SJSA1 (cell line): Measurements from ENCODE around the gene GARRE1. TPM values are rescaled to one million over a fixed set of nuclear protein-coding genes. Genes with fewer than 3 reads are reported as not detected.
A peak's percentile ranks its signal among the peaks of the same experiment; 100 is the strongest.

Experiments
- DNase-seq, 2 experiments: peaks; one replicate each; pipeline ENCODE4 v3.0.0-alpha.2; 2015 to 2020; ENCODE audit warnings: low spot score in 2 of 2, low read depth in 1 of 2
- H3K27ac ChIP-seq: fragments of 250-450 bp; sonication (Bioruptor Pico); 2 replicates; pipeline ENCODE4 v1.5.1; 2020; ENCODE audit warnings: mild to moderate bottlenecking, moderate library complexity
- H3K27me3 ChIP-seq: fragments of 250-450 bp; sonication (Bioruptor Pico); replicated peaks from 2 replicates; pipeline ENCODE4 v1.5.1; 2020; ENCODE audit warnings: mild to moderate bottlenecking, moderate library complexity
- H3K36me3 ChIP-seq: fragments of 250-450 bp; sonication (Bioruptor Pico); 2 replicates; pipeline ENCODE4 v1.5.1; 2020; ENCODE audit warnings: mild to moderate bottlenecking
- H3K4me1 ChIP-seq: fragments of 250-450 bp; sonication (Bioruptor Pico); replicated peaks from 2 replicates; pipeline ENCODE4 v1.6.1; 2021; ENCODE audit warnings: mild to moderate bottlenecking
- H3K4me3 ChIP-seq: fragments of 250-450 bp; sonication (Bioruptor Pico); 2 replicates; pipeline ENCODE4 v1.5.1; 2020; ENCODE audit warnings: mild to moderate bottlenecking
- H3K9me3 ChIP-seq: fragments of 250-450 bp; sonication (Bioruptor Pico); replicated peaks from 2 replicates; pipeline ENCODE4 v1.5.1; 2020; ENCODE audit warnings: mild to moderate bottlenecking
- total RNA-seq: library from RNA; depleted of rRNA; stranded (reverse); fragments of >200 nt; shearing (Covaris generic); gene quantifications from 2 replicates; pipeline ENCODE4 v1.2.3, GENCODE V29; 2014

GARRE1 gene
- total RNA-seq, 1 experiment from 2014 or later = 20.7 TPM

DNA sequence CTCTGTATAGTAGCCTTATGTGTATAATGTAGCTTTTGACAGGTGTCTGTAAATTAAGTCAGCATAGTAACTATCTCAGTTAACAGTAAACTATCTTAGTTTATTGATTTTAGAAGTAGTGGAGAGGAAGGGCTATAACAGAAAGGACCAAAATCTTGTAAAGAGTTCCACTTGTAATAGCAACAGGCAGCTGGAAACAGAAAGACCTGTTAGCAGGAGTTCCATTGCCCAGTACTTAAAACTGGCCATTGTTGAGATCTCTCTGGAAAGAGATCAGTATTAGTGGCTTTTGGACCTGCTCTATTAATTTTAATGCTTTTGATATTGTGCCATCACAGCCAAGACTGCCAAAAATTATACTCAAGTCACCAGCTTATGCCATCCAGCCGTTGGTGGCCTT lies 32.0 kb upstream of the GARRE1 start:
- Histone ChIP-seq H3K9me3 (no peaks in the 10 kb centered on the region), H3K36me3 (peaks cover 84% of the 10 kb centered on the region), H3K27ac (no peak overlapping the region), H3K4me3 (no peak overlapping the region), H3K4me1 (peaks cover 34% of the 10 kb centered on the region), H3K27me3 (no peaks in the 10 kb centered on the region)
- no peak for DNase-seq

- peaks cover 95% of the 10 kb centered on the region for H3K36me3 ChIP-seq
- peak in 1 of 2 experiments; percentile 24 for DNase-seq
- H3K27ac ChIP-seq = peak overlapping the region; percentile 7; the same call in 1 of the 2 replicates
These were observed 29.2 kb upstream of the GARRE1 start for GRCh38 chr19:34224996-34225658.

DNA sequence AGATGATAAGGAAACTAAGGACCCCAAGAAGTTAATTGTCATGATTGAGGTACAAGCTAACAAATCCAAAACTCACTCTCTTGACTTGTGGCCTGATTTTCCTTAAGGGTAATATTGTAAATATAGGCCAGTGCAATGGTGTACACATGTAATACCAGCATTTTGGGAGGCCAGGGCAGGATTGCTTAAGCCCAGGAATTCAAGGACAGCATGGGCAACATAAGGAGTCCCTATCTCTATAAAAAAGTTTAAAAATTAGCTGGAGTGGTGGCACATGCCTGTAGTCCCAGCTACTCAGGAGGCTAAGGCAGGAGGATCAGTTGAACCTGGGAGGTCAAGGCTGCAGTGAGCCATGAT lies 28.7 kb upstream of the GARRE1 start:
- H3K9me3 ChIP-seq = no peaks in the 10 kb centered on the region
- peaks cover 20% of the 10 kb centered on the region for H3K4me1 ChIP-seq
- no peak overlapping the region for H3K4me3 ChIP-seq
- H3K36me3 ChIP-seq = peaks cover 92% of the 10 kb centered on the region
- no peaks in the 10 kb centered on the region for H3K27me3 ChIP-seq
- H3K27ac ChIP-seq = peak overlapping the region; percentile 7; the same call in 1 of the 2 replicates
- DNase-seq = no peak

More at GRCh38 chr19:34224996-34225658, 29.2 kb upstream of the GARRE1 start:
- Histone ChIP-seq H3K4me3 (no peak overlapping the region), H3K9me3 (no peaks in the 10 kb centered on the region), H3K27me3 (no peaks in the 10 kb centered on the region), H3K4me1 (peaks cover 20% of the 10 kb centered on the region)

- Histone ChIP-seq H3K27me3 (no peaks in the 10 kb centered on the region), H3K9me3 (no peaks in the 10 kb centered on the region), H3K36me3 (peaks cover 92% of the 10 kb centered on the region), H3K4me1 (peaks cover 23% of the 10 kb centered on the region), H3K27ac (no peak overlapping the region), H3K4me3 (no peak overlapping the region)
- DNase-seq = no peak
These were observed 28.3 kb upstream of the GARRE1 start for GRCh38 chr19:34226036-34226435.

DNA sequence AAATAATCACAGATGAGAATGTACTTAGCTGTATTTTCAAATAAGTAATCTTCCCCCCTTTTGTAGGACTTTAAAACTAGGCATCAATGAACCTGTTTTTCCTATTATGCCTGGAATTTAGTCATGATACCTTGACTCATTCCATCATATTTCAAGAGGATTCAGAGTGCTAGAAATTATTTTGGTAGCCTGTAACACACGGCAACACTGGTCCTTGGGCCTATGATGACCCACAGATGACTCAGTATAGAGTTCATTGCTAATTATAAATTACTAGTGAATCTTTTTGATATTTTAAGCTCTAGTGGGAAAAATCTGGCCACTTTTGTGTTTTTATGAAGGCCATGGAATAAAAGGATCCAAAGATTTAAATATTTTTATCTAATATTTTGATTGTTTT lies 26.0 kb upstream of the GARRE1 start:
- H3K36me3 ChIP-seq = peaks cover 69% of the 10 kb centered on the region
- no peak overlapping the region for H3K4me3 ChIP-seq
- H3K4me1 ChIP-seq = peaks cover 42% of the 10 kb centered on the region
- no peaks in the 10 kb centered on the region for H3K27me3 ChIP-seq
- no peaks in the 10 kb centered on the region for H3K9me3 ChIP-seq
- no peak for DNase-seq
- H3K27ac ChIP-seq = no peak overlapping the region

DNA sequence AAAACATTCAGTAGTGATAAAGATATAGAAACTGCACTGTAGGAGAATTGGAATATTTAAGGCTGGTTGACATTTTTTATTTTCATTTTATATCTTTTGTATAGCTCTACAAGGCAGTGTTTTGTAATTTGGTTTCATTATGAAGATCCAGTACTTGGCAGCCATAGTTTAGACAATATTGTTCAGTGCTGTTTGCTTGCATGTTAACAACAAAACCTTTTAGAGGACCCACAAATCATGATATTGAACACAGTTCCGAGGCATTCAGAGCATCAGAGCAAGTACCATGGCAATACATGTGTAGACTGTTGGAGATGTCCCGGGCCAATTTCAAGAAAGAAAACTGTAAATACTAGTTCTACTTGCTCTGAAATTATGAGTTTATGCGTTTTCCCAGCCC lies 25.6 kb upstream of the GARRE1 start:
- Histone ChIP-seq H3K9me3 (no peaks in the 10 kb centered on the region), H3K27me3 (no peaks in the 10 kb centered on the region), H3K36me3 (peaks cover 65% of the 10 kb centered on the region), H3K27ac (no peak overlapping the region), H3K4me3 (no peak overlapping the region), H3K4me1 (peaks cover 46% of the 10 kb centered on the region)
- no peak for DNase-seq

- DNase-seq = no peak
- Histone ChIP-seq H3K27ac (no peak overlapping the region), H3K36me3 (peaks cover 56% of the 10 kb centered on the region), H3K4me1 (peaks cover 40% of the 10 kb centered on the region), H3K9me3 (no peaks in the 10 kb centered on the region), H3K4me3 (no peak overlapping the region), H3K27me3 (no peaks in the 10 kb centered on the region)
These were observed 24.6 kb upstream of the GARRE1 start for GRCh38 chr19:34229721-34230120.

DNA sequence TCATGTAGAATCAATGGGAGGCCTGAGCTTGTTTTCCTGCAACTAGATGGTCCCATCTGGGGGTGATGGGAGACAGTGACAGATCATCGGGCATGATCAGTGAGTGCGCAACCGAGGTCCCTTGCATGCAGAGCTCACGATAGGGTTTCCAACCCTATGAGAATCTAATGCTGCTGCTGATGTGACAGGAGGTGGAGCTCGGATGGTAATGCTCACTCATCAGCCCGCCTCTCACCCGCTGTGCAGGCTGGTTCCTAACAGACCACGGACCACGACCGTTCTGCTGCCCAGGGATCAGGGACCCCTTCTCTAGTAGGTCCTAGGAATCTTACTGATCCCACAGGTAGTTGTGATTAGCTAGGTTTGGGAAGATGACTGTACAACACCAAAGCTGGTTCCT lies 23.5 kb upstream of the GARRE1 start:
- DNase-seq = no peak
- H3K27me3 ChIP-seq = no peaks in the 10 kb centered on the region
- H3K36me3 ChIP-seq = peaks cover 45% of the 10 kb centered on the region
- no peak overlapping the region for H3K27ac ChIP-seq
- peaks cover 34% of the 10 kb centered on the region for H3K4me1 ChIP-seq
- H3K9me3 ChIP-seq = no peaks in the 10 kb centered on the region
- H3K4me3 ChIP-seq = no peak overlapping the region

DNA sequence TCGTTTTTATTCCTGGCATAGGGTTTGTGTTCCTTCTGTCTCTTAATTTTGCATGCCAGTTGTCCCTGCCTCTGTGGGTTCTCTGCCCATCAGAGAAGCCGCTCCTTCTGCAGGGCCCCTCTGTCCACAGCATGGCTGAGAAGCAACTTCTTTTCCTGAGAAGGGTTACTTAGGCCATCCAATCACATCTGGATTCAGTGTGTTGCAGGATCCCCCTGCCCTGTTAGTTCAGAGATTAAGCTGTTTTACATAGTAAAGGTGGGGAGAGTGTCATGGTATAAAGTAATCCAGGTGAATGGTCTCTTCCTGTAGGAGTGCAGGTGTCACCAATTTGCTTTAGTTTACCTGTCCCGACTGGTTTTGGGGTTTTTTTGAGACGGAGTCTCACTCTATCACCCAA lies 22.9 kb upstream of the GARRE1 start:
- Histone ChIP-seq H3K27ac (no peak overlapping the region), H3K4me3 (no peak overlapping the region), H3K36me3 (peaks cover 42% of the 10 kb centered on the region), H3K4me1 (peaks cover 41% of the 10 kb centered on the region), H3K27me3 (no peaks in the 10 kb centered on the region), H3K9me3 (no peaks in the 10 kb centered on the region)
- no peak for DNase-seq

DNA sequence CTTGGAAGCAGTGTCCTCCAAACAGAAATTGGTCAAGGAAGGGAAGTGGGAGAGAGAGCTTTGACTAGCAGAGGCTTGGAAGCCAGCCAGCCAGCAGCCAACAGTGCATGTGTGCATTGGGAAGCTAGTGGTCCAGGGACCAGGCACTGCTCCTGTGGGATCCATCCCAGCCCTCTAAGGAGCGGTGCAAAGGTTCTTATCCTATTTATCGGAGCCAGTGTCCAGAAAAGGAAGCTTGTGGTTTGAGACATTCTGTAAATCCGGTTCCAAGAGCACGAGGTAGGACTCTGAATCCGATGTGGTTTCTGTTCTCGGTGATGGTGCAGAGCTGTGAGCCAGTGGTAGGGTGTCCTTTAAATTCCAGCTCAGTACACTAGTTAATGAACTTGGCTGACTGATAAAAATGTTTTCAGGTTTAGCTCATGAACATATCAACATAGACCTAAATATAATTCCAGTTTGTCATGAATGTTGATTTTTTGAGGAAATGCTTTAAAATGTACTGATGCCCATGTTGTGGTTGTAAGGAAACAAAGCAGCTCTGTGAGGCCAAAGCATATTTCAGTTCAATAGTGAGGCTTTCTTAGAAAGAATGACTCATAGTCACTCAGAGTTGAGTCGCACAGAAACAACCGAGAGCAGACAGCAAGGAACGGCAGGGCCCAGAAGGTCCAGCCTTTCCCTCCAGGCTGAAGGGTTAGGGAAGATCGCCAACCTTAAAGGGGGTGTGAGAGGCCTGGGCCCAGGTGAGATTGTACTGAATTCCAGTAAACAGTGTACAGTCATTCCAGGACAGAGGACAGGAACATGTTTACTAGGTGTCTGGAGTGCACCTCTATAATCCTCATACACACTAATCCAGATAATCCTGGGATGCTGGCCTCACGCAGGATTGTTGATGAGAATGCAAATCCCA lies 21.5 kb upstream of the GARRE1 start:
- Histone ChIP-seq H3K4me1 (peaks cover 44% of the 10 kb centered on the region), H3K27ac (peak overlapping the region; percentile 68), H3K9me3 (no peaks in the 10 kb centered on the region), H3K36me3 (peaks cover 29% of the 10 kb centered on the region), H3K27me3 (no peaks in the 10 kb centered on the region), H3K4me3 (no peak overlapping the region)
- peak; percentile 77 to 89 for DNase-seq

GRCh38 chr19:34235425-34235940 lies 18.9 kb upstream of the GARRE1 start:
- DNase-seq = no peak
- Histone ChIP-seq H3K9me3 (no peaks in the 10 kb centered on the region), H3K4me3 (no peak overlapping the region), H3K27me3 (no peaks in the 10 kb centered on the region), H3K27ac (no peak overlapping the region), H3K36me3 (peaks cover 4% of the 10 kb centered on the region), H3K4me1 (peaks cover 44% of the 10 kb centered on the region)

- H3K36me3 ChIP-seq = no peaks in the 10 kb centered on the region; the same call in 1 of the 2 replicates
- H3K4me1 ChIP-seq = peaks cover 40% of the 10 kb centered on the region
- DNase-seq = peak; percentile 62 to 68
- H3K4me3 ChIP-seq = no peak overlapping the region
- no peaks in the 10 kb centered on the region for H3K27me3 ChIP-seq
- no peak overlapping the region for H3K27ac ChIP-seq
- H3K9me3 ChIP-seq = no peaks in the 10 kb centered on the region
These were observed 18.0 kb upstream of the GARRE1 start for GRCh38 chr19:34236035-34236987.

- H3K9me3 ChIP-seq = no peaks in the 10 kb centered on the region
- peaks cover 30% of the 10 kb centered on the region for H3K4me1 ChIP-seq
- no peak for DNase-seq
- no peaks in the 10 kb centered on the region for H3K27me3 ChIP-seq
- H3K36me3 ChIP-seq = no peaks in the 10 kb centered on the region; the same call in 1 of the 2 replicates
- H3K4me3 ChIP-seq = no peak overlapping the region
- H3K27ac ChIP-seq = no peak overlapping the region
These were observed 17.1 kb upstream of the GARRE1 start for GRCh38 chr19:34237283-34237682.
